ENCODE results near the gene C3orf38. TPM values are rescaled to one million over a fixed set of nuclear protein-coding genes. Genes with fewer than 3 reads are reported as not detected.

Gene C3orf38
- total RNA-seq (2014; rRNA removed; shearing (Covaris generic)) (27.5 and 27.8 TPM in 2 replicates), total RNA-seq (2022) (27.5 and 30.9 TPM in 2 replicates), Bru-seq, nascent RNA (percentile 92 among the genes with signal in this experiment), BruChase-seq, experiment 1, labeled RNA remaining after a 6-hour chase (percentile 63 among the genes with signal in this experiment), BruChase-seq, experiment 2, labeled RNA remaining after a 2-hour chase (percentile 94 among the genes with signal in this experiment)
- long read RNA-seq, transcript C3orf38-201 (3 exons, 2,633 nt): major isoform, 27 of 41 reads
- long read RNA-seq, partial matches to known transcripts: 3 of 41 reads
- long read RNA-seq, other reads (novel, unspliced or antisense): 10 of 41 reads

GRCh38 chr3:88149509-88150362, at the start of gene C3orf38:
C3orf38 (plus strand) TSS chr3:88149959; CDS start chr3:88150053, 94 bp downstream.
- peak within 1 kb of the TSS; percentile 99 for H3K4me3 ChIP-seq (ENCODE audit: low read depth, low read length, poor library complexity, severe bottlenecking)
- POLR2A ChIA-PET: interaction anchor here (0.6 to 3.5 kb wide), 17 partner anchors 10 to 528 kb away, joined by 3 to 20 read pairs (median 4); partner anchors contain the start of genes CGGBP1 and ZNF654

GRCh38 chr3:88101142-88101541, 48.6 kb upstream of the C3orf38 start:
- no peak overlapping the region for H3K4me2 ChIP-seq (ENCODE audit: low read length)

More at GRCh38 chr3:88149509-88150362, at the start of gene C3orf38:
- Histone ChIP-seq H3K9me3 (ENCODE audit: low read length) (no peaks in the 10 kb centered on the region), H3K36me3 (ENCODE audit: insufficient read depth, low read length) (peaks cover 24% of the 10 kb centered on the region), H3K27ac (ENCODE audit: low read depth, low read length, poor library complexity, severe bottlenecking) (peak within 1 kb of the TSS; percentile 79), H4K20me1 (ENCODE audit: insufficient read depth, low read length) (no peaks in the 10 kb centered on the region), H2AFZ (ENCODE audit: low read length) (peak within 1 kb of the TSS; percentile 92), H3K4me2 (ENCODE audit: low read length) (peak within 1 kb of the TSS; percentile 90), H3K79me2 (ENCODE audit: insufficient read depth, low read depth, low read length) (peaks cover 66% of the 10 kb centered on the region), H3K4me1 (ENCODE audit: insufficient read depth, low read length, poor library complexity, severe bottlenecking) (peaks cover 30% of the 10 kb centered on the region), H3K9me2 (ENCODE audit: insufficient read depth, low read length) (no peaks in the 10 kb centered on the region)
- no peak for TF ChIP-seq CTCF (conservative IDR thresholded peaks at IDR 0.05; ENCODE audit: low read length)
- DNase-seq (ENCODE audit: low spot score): peak; percentile 88
- BruUV-seq (replicated peaks): no TSS peak
- intact Hi-C loops (cut with micrococcal nuclease; ENCODE audit: unreplicated experiment): loop anchor here (1.0 to 5.0 kb wide), 3 partner anchors 90 to 922 kb away; partner anchors contain the start of genes CGGBP1, CHMP2B and ZNF654
- CTCF ChIA-PET (ENCODE audit: unreplicated experiment): interaction anchor here (1.0 to 1.3 kb wide), 2 partner anchors 18 to 36 kb away, joined by 3 read pairs; no protein-coding TSS in a partner anchor

More at GRCh38 chr3:88101142-88101541, 48.6 kb upstream of the C3orf38 start:
- Histone ChIP-seq H4K20me1 (ENCODE audit: insufficient read depth, low read length) (peaks cover 4% of the 10 kb centered on the region; the same call in 1 of the 2 replicates), H3K27ac (ENCODE audit: low read depth, low read length, poor library complexity, severe bottlenecking) (no peak overlapping the region), H3K4me3 (ENCODE audit: low read depth, low read length, poor library complexity, severe bottlenecking) (no peak overlapping the region), H3K36me3 (ENCODE audit: insufficient read depth, low read length) (peaks cover 36% of the 10 kb centered on the region), H3K9me2 (ENCODE audit: insufficient read depth, low read length) (0 out of 2 replicates have a peak, but pooled peaks cover 5% of the 10 kb centered on the region), H2AFZ (ENCODE audit: low read length) (no peak overlapping the region), H3K4me1 (ENCODE audit: insufficient read depth, low read length, poor library complexity, severe bottlenecking) (no peaks in the 10 kb centered on the region), H3K9me3 (ENCODE audit: low read length) (peaks cover 9% of the 10 kb centered on the region; the same call in 1 of the 2 replicates), H3K79me2 (ENCODE audit: insufficient read depth, low read depth, low read length) (peaks cover under 1% of the 10 kb centered on the region; the same call in 1 of the 2 replicates)
- intact Hi-C loops (cut with micrococcal nuclease; ENCODE audit: unreplicated experiment): no loop called here
- DNase-seq (ENCODE audit: low spot score): no peak
- BruUV-seq (replicated peaks): no TSS peak
- CTCF ChIA-PET (ENCODE audit: unreplicated experiment): interaction anchor here (0.7 kb wide), 1 partner anchor 12 kb away, joined by 3 read pairs; no protein-coding TSS in a partner anchor
- POLR2A ChIA-PET: interaction anchor here (0.8 to 1.9 kb wide), 4 partner anchors 11 to 48 kb away, joined by 3 to 5 read pairs (median 4); partner anchors contain the start of genes C3orf38 and ZNF654
- TF ChIP-seq CTCF (conservative IDR thresholded peaks at IDR 0.05; ENCODE audit: low read length) (no peak), EZH2phosphoT487 (IDR thresholded peaks at IDR 0.05; ENCODE audit: borderline replicate concordance, low read depth, low read length) (no peak)

All from OCI-LY7 (cell line).